ENCODE results near the gene NPBWR2.

Gene NPBWR2

DNA sequence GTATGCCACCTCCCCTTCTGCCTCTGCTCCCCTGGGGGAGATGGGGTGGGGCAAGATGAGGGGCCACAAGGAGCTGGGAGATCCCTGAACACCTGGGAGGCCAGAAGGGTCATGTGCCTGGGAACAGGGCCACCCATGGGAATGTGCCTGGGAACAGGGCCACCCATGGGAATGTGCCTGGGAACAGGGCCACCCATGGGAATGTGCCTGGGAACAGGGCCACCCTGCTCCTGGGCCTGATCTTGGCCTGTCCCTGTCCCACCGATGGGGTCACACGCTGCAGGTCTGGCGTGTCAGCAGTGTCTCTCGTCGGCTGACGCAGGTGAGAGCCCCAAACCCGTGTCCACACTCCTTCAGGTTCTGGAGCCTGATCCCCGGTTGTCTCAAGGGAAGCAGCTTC is 32.4 kb downstream of the NPBWR2 start:
- peaks cover 13% of the 10 kb centered on the region for H3K4me1 ChIP-seq (ENCODE audit: control insufficient read depth, insufficient read depth, low read length, unreplicated experiment)
- no peak overlapping the region for H3K27ac ChIP-seq (ENCODE audit: low read depth, low read length)
- H3K79me2 ChIP-seq (ENCODE audit: control insufficient read depth, insufficient read depth, low read length, unreplicated experiment) = peaks cover 5% of the 10 kb centered on the region
- H3K27me3 ChIP-seq (ENCODE audit: insufficient read depth, low read length) = no peaks in the 10 kb centered on the region
- H3K36me3 ChIP-seq (ENCODE audit: insufficient read depth, low read length) = no peaks in the 10 kb centered on the region
- no peak overlapping the region for H3K4me3 ChIP-seq (ENCODE audit: low read depth, low read length)
- H2AFZ ChIP-seq (ENCODE audit: low read length, unreplicated experiment) = no peak overlapping the region

GRCh38 chr20:64074184-64074789 is 33.1 kb downstream of the NPBWR2 start:
- Histone ChIP-seq H3K4me1 (ENCODE audit: control insufficient read depth, insufficient read depth, low read length, unreplicated experiment) (peaks cover 13% of the 10 kb centered on the region), H3K79me2 (ENCODE audit: control insufficient read depth, insufficient read depth, low read length, unreplicated experiment) (peaks cover 5% of the 10 kb centered on the region), H3K27me3 (ENCODE audit: insufficient read depth, low read length) (no peaks in the 10 kb centered on the region), H3K4me3 (ENCODE audit: low read depth, low read length) (no peak overlapping the region), H3K36me3 (ENCODE audit: insufficient read depth, low read length) (no peaks in the 10 kb centered on the region), H3K27ac (ENCODE audit: low read depth, low read length) (no peak overlapping the region), H2AFZ (ENCODE audit: low read length, unreplicated experiment) (no peak overlapping the region)

- Histone ChIP-seq H3K27ac (ENCODE audit: low read depth, low read length) (no peak overlapping the region), H3K79me2 (ENCODE audit: control insufficient read depth, insufficient read depth, low read length, unreplicated experiment) (peaks cover 5% of the 10 kb centered on the region), H3K27me3 (ENCODE audit: insufficient read depth, low read length) (no peaks in the 10 kb centered on the region), H2AFZ (ENCODE audit: low read length, unreplicated experiment) (no peak overlapping the region), H3K36me3 (ENCODE audit: insufficient read depth, low read length) (no peaks in the 10 kb centered on the region), H3K4me3 (ENCODE audit: low read depth, low read length) (no peak overlapping the region), H3K4me1 (ENCODE audit: control insufficient read depth, insufficient read depth, low read length, unreplicated experiment) (peaks cover 8% of the 10 kb centered on the region)
Measured at GRCh38 chr20:64073476-64074183, 33.7 kb downstream of the NPBWR2 start.

GRCh38 chr20:64072498-64073063 is 34.8 kb downstream of the NPBWR2 start:
- Histone ChIP-seq H3K4me3 (ENCODE audit: low read depth, low read length) (no peak overlapping the region), H3K79me2 (ENCODE audit: control insufficient read depth, insufficient read depth, low read length, unreplicated experiment) (no peaks in the 10 kb centered on the region), H3K27me3 (ENCODE audit: insufficient read depth, low read length) (no peaks in the 10 kb centered on the region), H3K36me3 (ENCODE audit: insufficient read depth, low read length) (no peaks in the 10 kb centered on the region), H3K27ac (ENCODE audit: low read depth, low read length) (no peak overlapping the region), H3K4me1 (ENCODE audit: control insufficient read depth, insufficient read depth, low read length, unreplicated experiment) (no peaks in the 10 kb centered on the region), H2AFZ (ENCODE audit: low read length, unreplicated experiment) (no peak overlapping the region)

DNA sequence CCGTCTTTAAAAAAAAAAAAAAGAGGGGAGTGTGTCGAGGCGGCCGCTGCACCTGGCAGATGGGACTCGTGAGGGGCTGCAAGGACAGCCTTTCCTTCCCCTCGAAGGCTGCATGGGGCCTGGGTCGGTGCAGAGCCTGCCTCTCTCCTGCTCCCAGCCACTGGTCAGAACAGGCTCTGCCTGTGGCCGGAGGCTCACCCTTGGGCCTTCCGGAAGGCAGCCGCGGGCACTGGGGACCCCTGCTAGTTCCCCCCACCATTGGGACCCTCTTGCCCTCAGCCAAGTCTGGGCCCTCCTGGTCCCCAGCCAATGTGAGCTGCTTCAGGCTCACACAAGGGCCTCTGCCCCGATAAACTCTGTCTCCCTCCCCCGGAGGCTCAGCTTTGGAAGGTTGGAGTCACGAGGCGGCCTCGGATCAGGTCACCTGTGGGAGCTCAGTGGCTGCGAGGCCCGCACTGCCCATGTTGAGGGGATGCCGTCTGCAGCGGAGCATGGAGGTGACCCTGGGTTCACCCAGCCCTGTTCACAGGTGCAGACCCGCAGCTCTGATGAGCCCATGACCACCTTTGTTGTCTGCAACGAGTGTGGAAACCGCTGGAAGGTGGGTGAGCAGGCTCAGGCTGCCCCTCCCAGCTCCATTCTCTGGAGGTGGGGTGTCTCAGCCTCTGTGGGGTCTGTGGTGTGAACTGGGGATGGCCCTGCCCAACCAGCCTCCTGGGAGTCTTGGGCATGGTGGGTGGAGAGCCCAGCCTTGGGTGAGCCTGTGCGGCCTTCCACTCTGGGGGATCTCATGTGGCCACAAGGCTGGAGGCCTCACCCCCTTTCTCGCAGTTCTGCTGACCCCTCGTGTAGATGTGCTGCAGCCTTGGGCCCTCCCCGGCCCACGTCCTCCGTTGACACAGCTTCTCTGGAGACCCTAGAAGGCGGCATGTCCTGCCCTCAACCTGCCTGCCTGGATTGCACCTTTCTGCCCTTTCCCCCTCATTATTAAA is 35.7 kb downstream of the NPBWR2 start:
- Histone ChIP-seq H3K4me1 (ENCODE audit: control insufficient read depth, insufficient read depth, low read length, unreplicated experiment) (no peaks in the 10 kb centered on the region), H3K4me3 (ENCODE audit: low read depth, low read length) (no peak overlapping the region), H3K27ac (ENCODE audit: low read depth, low read length) (no peak overlapping the region)

DNA sequence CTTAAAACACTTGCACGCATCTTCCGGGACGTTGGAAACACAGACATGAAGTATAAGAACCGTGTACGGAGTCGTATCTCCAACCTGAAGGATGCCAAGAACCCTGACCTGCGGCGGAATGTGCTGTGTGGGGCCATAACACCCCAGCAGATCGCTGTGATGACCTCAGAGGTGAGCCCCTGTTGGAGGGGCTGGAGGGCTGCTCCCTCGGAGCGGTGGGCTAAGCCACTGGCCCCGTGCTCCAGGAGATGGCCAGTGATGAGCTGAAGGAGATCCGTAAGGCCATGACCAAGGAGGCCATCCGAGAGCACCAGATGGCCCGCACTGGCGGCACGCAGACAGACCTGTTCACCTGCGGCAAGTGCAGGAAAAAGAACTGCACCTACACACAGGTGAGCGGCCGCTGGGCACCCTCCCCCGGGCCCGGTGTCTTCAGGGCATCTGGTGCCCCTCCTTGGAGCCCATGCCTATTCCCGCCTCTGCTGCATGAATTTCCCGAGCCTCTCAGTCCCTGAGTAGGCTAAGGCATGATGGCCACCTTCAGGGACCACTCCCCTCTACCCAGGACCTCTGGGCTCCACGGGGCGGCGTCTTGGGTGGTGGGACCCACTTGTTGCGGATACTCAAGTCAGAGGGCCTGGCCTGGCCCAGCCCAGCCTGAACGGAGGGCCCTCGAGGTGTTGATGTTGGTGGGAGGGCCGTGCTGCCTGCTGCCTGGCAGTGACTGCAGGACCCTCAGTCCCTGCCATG is 36.9 kb downstream of the NPBWR2 start:
- no peak overlapping the region for H3K4me3 ChIP-seq (ENCODE audit: low read depth, low read length)
- no peak overlapping the region for H3K27ac ChIP-seq (ENCODE audit: low read depth, low read length)
- no peaks in the 10 kb centered on the region for H3K36me3 ChIP-seq (ENCODE audit: insufficient read depth, low read length)
- no peaks in the 10 kb centered on the region for H3K79me2 ChIP-seq (ENCODE audit: control insufficient read depth, insufficient read depth, low read length, unreplicated experiment)
- no peaks in the 10 kb centered on the region for H3K27me3 ChIP-seq (ENCODE audit: insufficient read depth, low read length)
- H3K4me1 ChIP-seq (ENCODE audit: control insufficient read depth, insufficient read depth, low read length, unreplicated experiment) = peaks cover 12% of the 10 kb centered on the region
- H2AFZ ChIP-seq (ENCODE audit: low read length, unreplicated experiment) = no peak overlapping the region

More for the DNA sequence above, 35.7 kb downstream of the NPBWR2 start:
- Histone ChIP-seq H3K79me2 (ENCODE audit: control insufficient read depth, insufficient read depth, low read length, unreplicated experiment) (no peaks in the 10 kb centered on the region), H3K36me3 (ENCODE audit: insufficient read depth, low read length) (no peaks in the 10 kb centered on the region), H2AFZ (ENCODE audit: low read length, unreplicated experiment) (no peak overlapping the region), H3K27me3 (ENCODE audit: insufficient read depth, low read length) (no peaks in the 10 kb centered on the region)

DNA sequence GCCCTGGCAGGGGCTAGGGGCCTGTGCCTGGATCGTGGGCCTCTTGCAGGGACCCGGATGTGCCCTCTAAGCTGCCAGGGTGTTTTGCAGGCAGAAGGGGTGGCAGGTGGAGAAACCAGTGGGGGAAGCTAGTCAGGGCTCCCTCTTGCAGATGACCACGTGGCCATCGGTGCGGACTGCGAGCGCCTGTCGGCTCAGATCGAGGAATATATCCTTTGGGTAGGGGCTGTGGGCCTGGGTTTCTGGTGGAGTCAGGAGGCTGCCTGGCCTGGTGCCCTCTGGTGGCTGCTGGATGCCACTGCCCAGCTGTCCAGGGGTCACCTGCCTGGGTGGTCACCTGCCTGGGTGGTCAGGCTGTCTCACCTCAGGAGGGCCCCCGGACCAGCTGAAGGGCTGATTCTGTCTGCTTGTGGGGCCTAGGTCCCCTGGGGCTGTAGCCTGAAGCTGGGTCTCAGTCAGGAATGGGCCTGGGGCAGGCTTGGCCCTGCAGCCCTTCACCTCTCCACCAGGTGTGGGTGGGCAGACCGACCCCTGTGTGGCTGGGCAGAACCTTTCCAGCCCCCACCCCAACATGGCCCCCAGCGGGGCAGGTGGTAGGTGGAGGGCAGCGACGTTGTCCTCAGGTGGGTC is 37.6 kb downstream of the NPBWR2 start:
- Histone ChIP-seq H2AFZ (ENCODE audit: low read length, unreplicated experiment) (no peak overlapping the region), H3K4me3 (ENCODE audit: low read depth, low read length) (no peak overlapping the region), H3K4me1 (ENCODE audit: control insufficient read depth, insufficient read depth, low read length, unreplicated experiment) (peaks cover 18% of the 10 kb centered on the region), H3K27ac (ENCODE audit: low read depth, low read length) (no peak overlapping the region), H3K36me3 (ENCODE audit: insufficient read depth, low read length) (no peaks in the 10 kb centered on the region), H3K27me3 (ENCODE audit: insufficient read depth, low read length) (no peaks in the 10 kb centered on the region), H3K79me2 (ENCODE audit: control insufficient read depth, insufficient read depth, low read length, unreplicated experiment) (no peaks in the 10 kb centered on the region)

DNA sequence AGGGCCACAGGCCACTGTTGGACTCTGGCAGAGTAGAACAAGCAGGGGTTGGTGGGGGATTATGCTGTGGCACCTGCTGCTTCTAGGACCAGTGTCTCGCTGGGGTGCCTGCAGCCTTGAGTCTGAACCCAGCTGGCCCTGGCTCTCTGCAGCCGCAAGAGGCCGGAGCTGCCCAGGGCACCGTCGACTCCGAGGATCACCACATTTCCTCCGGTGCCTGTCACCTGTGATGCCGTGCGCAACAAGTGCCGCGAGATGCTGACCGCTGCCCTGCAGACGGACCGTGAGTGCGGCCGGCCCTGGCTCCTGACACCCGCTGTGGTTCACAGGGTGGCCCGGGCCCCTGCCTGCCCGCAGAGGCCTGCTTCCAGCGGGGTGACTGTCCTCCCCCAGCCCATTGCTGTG is 38.2 kb downstream of the NPBWR2 start:
- Histone ChIP-seq H3K4me3 (ENCODE audit: low read depth, low read length) (no peak overlapping the region), H3K36me3 (ENCODE audit: insufficient read depth, low read length) (no peaks in the 10 kb centered on the region), H3K27ac (ENCODE audit: low read depth, low read length) (no peak overlapping the region), H2AFZ (ENCODE audit: low read length, unreplicated experiment) (no peak overlapping the region), H3K79me2 (ENCODE audit: control insufficient read depth, insufficient read depth, low read length, unreplicated experiment) (no peaks in the 10 kb centered on the region), H3K27me3 (ENCODE audit: insufficient read depth, low read length) (no peaks in the 10 kb centered on the region), H3K4me1 (ENCODE audit: control insufficient read depth, insufficient read depth, low read length, unreplicated experiment) (peaks cover 23% of the 10 kb centered on the region)

- Histone ChIP-seq H3K4me1 (ENCODE audit: control insufficient read depth, insufficient read depth, low read length, unreplicated experiment) (peaks cover 26% of the 10 kb centered on the region), H3K79me2 (ENCODE audit: control insufficient read depth, insufficient read depth, low read length, unreplicated experiment) (peaks cover under 1% of the 10 kb centered on the region), H3K36me3 (ENCODE audit: insufficient read depth, low read length) (no peaks in the 10 kb centered on the region), H2AFZ (ENCODE audit: low read length, unreplicated experiment) (no peak overlapping the region), H3K27ac (ENCODE audit: low read depth, low read length) (no peak overlapping the region), H3K27me3 (ENCODE audit: insufficient read depth, low read length) (no peaks in the 10 kb centered on the region), H3K4me3 (ENCODE audit: low read depth, low read length) (no peak overlapping the region)
Measured at GRCh38 chr20:64068386-64069208, 38.8 kb downstream of the NPBWR2 start.
